GM21381 (cell line): ENCODE measurements around the gene MPHOSPH8.
"Not testable (repeated sequence)": the region's sequence is repeated elsewhere in the genome, so short reads cannot be mapped to it uniquely, and the experiment has no call there.

Source experiments
- ATAC-seq: cut with Tn5 transposase; IDR thresholded peaks from one replicate; pipeline ENCODE4 v1.9.1; 2021; ENCODE audit warnings: mild to moderate bottlenecking, moderate library complexity; ENCODE audit not compliant: unreplicated experiment

Gene MPHOSPH8

GRCh38 chr13:19676168-19676567 is 42.7 kb downstream of the MPHOSPH8 start:
- ATAC-seq, result no peak

- no peak for ATAC-seq
Observed at GRCh38 chr13:19680751-19681150, 47.3 kb downstream of the MPHOSPH8 start.

- ATAC-seq, result no peak
Observed at GRCh38 chr13:19681517-19681916, 48.1 kb downstream of the MPHOSPH8 start.

GRCh38 chr13:19685034-19685433 is 51.6 kb downstream of the MPHOSPH8 start:
- ATAC-seq, result no peak

- ATAC-seq, result no peak
Observed at GRCh38 chr13:19685437-19685836, 52.0 kb downstream of the MPHOSPH8 start.

GRCh38 chr13:19691447-19691846 is 58.0 kb downstream of the MPHOSPH8 start:
- not testable (repeated sequence) for ATAC-seq

GRCh38 chr13:19695428-19695827 is 62.0 kb downstream of the MPHOSPH8 start:
- no peak for ATAC-seq

GRCh38 chr13:19695829-19696228 is 62.4 kb downstream of the MPHOSPH8 start:
- no peak for ATAC-seq

- ATAC-seq, result not testable (repeated sequence)
Observed at GRCh38 chr13:19700963-19701362, 67.5 kb downstream of the MPHOSPH8 start.

GRCh38 chr13:19701619-19702018 is 68.2 kb downstream of the MPHOSPH8 start:
- not testable (repeated sequence) for ATAC-seq

- ATAC-seq, result not testable (repeated sequence)
Observed at GRCh38 chr13:19704256-19704655, 70.8 kb downstream of the MPHOSPH8 start.

GRCh38 chr13:19709039-19709438 is 75.6 kb downstream of the MPHOSPH8 start:
- not testable (repeated sequence) for ATAC-seq

- not testable (repeated sequence) for ATAC-seq
Observed at GRCh38 chr13:19709782-19710181, 76.3 kb downstream of the MPHOSPH8 start.

- ATAC-seq, result no peak
Observed at GRCh38 chr13:19713186-19713965, 79.9 kb downstream of the MPHOSPH8 start.

GRCh38 chr13:19720039-19720438 is 86.6 kb downstream of the MPHOSPH8 start:
- no peak for ATAC-seq
